Endothelial cell of umbilical vein (primary cell): ENCODE results near the gene CRY2.

Source experiments
- EZH2 ChIP-seq: IDR thresholded peaks from 2 replicates; pipeline ENCODE4 v1.6.1; 2012; ENCODE audit warnings: borderline replicate concordance, low read depth, mild to moderate bottlenecking, moderate library complexity, low read length, inconsistent platforms; ENCODE audit not compliant: severe bottlenecking
- FOS ChIP-seq: IDR thresholded peaks from 2 replicates; pipeline ENCODE4 v1.6.1; 2011; ENCODE audit warnings: mild to moderate bottlenecking, low read length, moderate library complexity, borderline replicate concordance; ENCODE audit not compliant: insufficient read depth
- GATA2 ChIP-seq: IDR thresholded peaks from 2 replicates; pipeline ENCODE4 v1.7.0; 2011; ENCODE audit warnings: low read depth, mild to moderate bottlenecking, moderate library complexity, mixed read lengths, low read length; ENCODE audit not compliant: insufficient read length, insufficient read depth
- JUN ChIP-seq: IDR thresholded peaks from 2 replicates; pipeline ENCODE4 v1.6.1; 2011; ENCODE audit warnings: borderline replicate concordance, low read depth; ENCODE audit not compliant: insufficient read length, insufficient read depth
- MAX ChIP-seq: IDR thresholded peaks from 2 replicates; pipeline ENCODE4 v1.6.1; 2011; ENCODE audit not compliant: insufficient read depth, insufficient read length
- MYC ChIP-seq: IDR thresholded peaks from one replicate; pipeline ENCODE4 v1.6.1; 2011; ENCODE audit warnings: mild to moderate bottlenecking, low read depth, low read length
- POLR2A ChIP-seq: IDR thresholded peaks from 2 replicates; pipeline ENCODE4 v1.6.1; 2012; ENCODE audit warnings: low read depth, mild to moderate bottlenecking, control low read depth, low read length
- POLR2AphosphoS5 ChIP-seq: IDR thresholded peaks from 2 replicates; pipeline ENCODE4 v1.6.1; 2012; ENCODE audit warnings: low read depth, mild to moderate bottlenecking, control low read depth, low read length, moderate library complexity; ENCODE audit not compliant: insufficient read depth
- TF ChIP-seq, protein P1 (sequence below), 2 donors: IDR thresholded peaks; 1 replicate in 1 of 2; 2 replicates in 1 of 2; pipeline ENCODE4 v1.5.1; 2011; ENCODE audit warnings: low read length in 2 of 2, mild to moderate bottlenecking in 2 of 2, moderate library complexity in 2 of 2, control low read depth in 1 of 2, inconsistent platforms in 1 of 2, low read depth in 1 of 2; ENCODE audit not compliant: insufficient read depth in 1 of 2; ENCODE audit errors: extremely low read depth in 1 of 2

DNA sequence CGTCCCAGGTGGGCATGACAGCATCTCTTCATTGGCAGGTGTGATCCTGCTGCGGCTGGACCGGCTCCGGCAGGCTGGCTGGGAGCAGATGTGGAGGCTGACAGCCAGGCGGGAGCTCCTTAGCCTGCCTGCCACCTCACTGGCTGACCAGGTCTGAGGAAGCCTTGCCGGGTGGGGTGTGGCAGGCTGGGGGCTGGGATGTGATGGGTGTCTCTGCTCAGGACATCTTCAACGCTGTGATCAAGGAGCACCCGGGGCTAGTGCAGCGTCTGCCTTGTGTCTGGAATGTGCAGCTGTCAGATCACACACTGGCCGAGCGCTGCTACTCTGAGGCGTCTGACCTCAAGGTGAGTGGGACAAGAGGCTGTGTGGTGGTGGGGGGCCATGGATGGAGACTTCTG is 78.7 kb downstream of the CRY2 start:
- TF ChIP-seq POLR2A, result no peak
- TF ChIP-seq, protein P1, sequence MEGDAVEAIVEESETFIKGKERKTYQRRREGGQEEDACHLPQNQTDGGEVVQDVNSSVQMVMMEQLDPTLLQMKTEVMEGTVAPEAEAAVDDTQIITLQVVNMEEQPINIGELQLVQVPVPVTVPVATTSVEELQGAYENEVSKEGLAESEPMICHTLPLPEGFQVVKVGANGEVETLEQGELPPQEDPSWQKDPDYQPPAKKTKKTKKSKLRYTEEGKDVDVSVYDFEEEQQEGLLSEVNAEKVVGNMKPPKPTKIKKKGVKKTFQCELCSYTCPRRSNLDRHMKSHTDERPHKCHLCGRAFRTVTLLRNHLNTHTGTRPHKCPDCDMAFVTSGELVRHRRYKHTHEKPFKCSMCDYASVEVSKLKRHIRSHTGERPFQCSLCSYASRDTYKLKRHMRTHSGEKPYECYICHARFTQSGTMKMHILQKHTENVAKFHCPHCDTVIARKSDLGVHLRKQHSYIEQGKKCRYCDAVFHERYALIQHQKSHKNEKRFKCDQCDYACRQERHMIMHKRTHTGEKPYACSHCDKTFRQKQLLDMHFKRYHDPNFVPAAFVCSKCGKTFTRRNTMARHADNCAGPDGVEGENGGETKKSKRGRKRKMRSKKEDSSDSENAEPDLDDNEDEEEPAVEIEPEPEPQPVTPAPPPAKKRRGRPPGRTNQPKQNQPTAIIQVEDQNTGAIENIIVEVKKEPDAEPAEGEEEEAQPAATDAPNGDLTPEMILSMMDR (IDR thresholded peaks at IDR 0.05; ENCODE audit: extremely low read depth in 1 of 2, insufficient read depth in 1 of 2, low read depth in 1 of 2, low read length in 2 of 2), result no peak
- no peak for TF ChIP-seq POLR2AphosphoS5
- TF ChIP-seq MAX, result no peak
- no peak for TF ChIP-seq JUN
- TF ChIP-seq EZH2, result no peak
- no peak for TF ChIP-seq MYC
- TF ChIP-seq GATA2, result no peak
- TF ChIP-seq FOS, result no peak
